Stimulated activated CD4-positive, alpha-beta T cell treated with anti-CD3 and anti-CD28 coated beads, Interleukin-4, amount 100 ng/mL, for 1 hour (primary cell): ENCODE results near the gene TRMT10C.
A peak's percentile ranks its signal among the peaks of the same experiment; 100 is the strongest.
"Not testable (repeated sequence)": the region's sequence is repeated elsewhere in the genome, so short reads cannot be mapped to it uniquely, and the experiment has no call there.

Experiments used
- DNase-seq: peaks from one replicate; pipeline ENCODE4 v3.0.0-alpha.2; 2020

TRMT10C gene

GRCh38 chr3:101561630-101562328 is at the start of gene TRMT10C:
Gene TRMT10C, plus strand, starts transcription at chr3:101561868. Its CDS starts 2,914 bp downstream, at chr3:101564782.
- DNase-seq, result peak; percentile 90

- no peak for DNase-seq
Observed at GRCh38 chr3:101512396-101512645, 49.3 kb upstream of the TRMT10C start.

- peak; percentile 76 for DNase-seq
Observed at GRCh38 chr3:101512646-101513418, 48.8 kb upstream of the TRMT10C start, which contains the start of gene SENP7. Gene SENP7, minus strand, starts transcription at chr3:101513212. Its CDS starts 82 bp downstream, at chr3:101513130.

- DNase-seq, result no peak
Observed at GRCh38 chr3:101513419-101513986, 48.2 kb upstream of the TRMT10C start.

GRCh38 chr3:101518421-101518871 is 43.2 kb upstream of the TRMT10C start:
- DNase-seq, result peak; percentile 10

GRCh38 chr3:101519685-101520365 is 41.8 kb upstream of the TRMT10C start:
- no peak for DNase-seq

GRCh38 chr3:101521211-101521701 is 40.4 kb upstream of the TRMT10C start:
- no peak for DNase-seq

- DNase-seq, result no peak
Observed at GRCh38 chr3:101527441-101527840, 34.2 kb upstream of the TRMT10C start.

- DNase-seq, result no peak
Observed at GRCh38 chr3:101527906-101528305, 33.8 kb upstream of the TRMT10C start.

- no peak for DNase-seq
Observed at GRCh38 chr3:101529816-101530685, 31.6 kb upstream of the TRMT10C start.

- no peak for DNase-seq
Observed at GRCh38 chr3:101530686-101531047, 31.0 kb upstream of the TRMT10C start.

- no peak for DNase-seq
Observed at GRCh38 chr3:101531473-101532086, 30.1 kb upstream of the TRMT10C start.

GRCh38 chr3:101532783-101533602 is 28.7 kb upstream of the TRMT10C start:
- DNase-seq, result no peak

- DNase-seq, result no peak
Observed at GRCh38 chr3:101533603-101533968, 28.1 kb upstream of the TRMT10C start.

GRCh38 chr3:101535221-101535620 is 26.4 kb upstream of the TRMT10C start:
- no peak for DNase-seq

- DNase-seq, result no peak
Observed at GRCh38 chr3:101536266-101536665, 25.4 kb upstream of the TRMT10C start.

GRCh38 chr3:101536955-101537354 is 24.7 kb upstream of the TRMT10C start:
- DNase-seq, result not testable (repeated sequence)

GRCh38 chr3:101542957-101543356 is 18.7 kb upstream of the TRMT10C start:
- DNase-seq, result no peak

GRCh38 chr3:101544161-101544850 is 17.4 kb upstream of the TRMT10C start:
- DNase-seq, result no peak

GRCh38 chr3:101548527-101549105 is 13.1 kb upstream of the TRMT10C start:
- DNase-seq, result no peak
